Endothelial cell of umbilical vein (primary cell): ENCODE data around the gene PSAPL1. TPM values are rescaled to one million over a fixed set of nuclear protein-coding genes. Genes with fewer than 3 reads are reported as not detected.
"Not testable (repeated sequence)": the region's sequence is repeated elsewhere in the genome, so short reads cannot be mapped to it uniquely, and the experiment has no call there.

Experiments used
- BruUV-seq: library from RNA; stranded (reverse); fragments of 400-500 nt; replicated peaks from 2 replicates; lab custom pipeline; 2021; lab: Mats Ljungman, UMichigan
- CTCF ChIA-PET: fragments of 300-600, 350-600 bp; sonication (Branson Sonifier 250); formaldehyde crosslinking; loops from one replicate; lab custom pipeline; 2021; ENCODE audit warnings: antibody characterized with exemption, inconsistent platforms; lab: Charles Lee
- POLR2A ChIA-PET: fragments of 300-600, 350-600 bp; sonication (Branson Sonifier 250); formaldehyde crosslinking; loops from one replicate; lab custom pipeline; 2021; ENCODE audit warnings: antibody characterized with exemption, inconsistent platforms; lab: Charles Lee
- DNase-seq: peaks from one replicate; pipeline ENCODE4 v3.0.0-alpha.2; 2011; ENCODE audit warnings: low read depth, low spot score
- FAIRE-seq: peaks from 2 replicates; lab custom pipeline; 2011; peaks lifted over from hg19 to GRCh38; lab: Jason Lieb, UNC
- H2AFZ ChIP-seq: 2 replicates; pipeline ENCODE4 v1.6.0; 2012; ENCODE audit warnings: low read depth, low read length, control low read depth, inconsistent platforms
- H3K27ac ChIP-seq: 2 replicates; pipeline ENCODE4 v1.5.1; 2011; ENCODE audit warnings: low read depth, mild to moderate bottlenecking, control low read depth, low read length, moderate library complexity; ENCODE audit not compliant: insufficient read depth
- H3K27me3 ChIP-seq, 2 experiments: 2 replicates each; pipeline versions ENCODE4 v1.6.0 to v1.6.1; 2011; ENCODE audit warnings: low read length in 2 of 2, mixed read lengths in 1 of 2; ENCODE audit not compliant: control insufficient read depth in 2 of 2, insufficient read depth in 2 of 2
- H3K36me3 ChIP-seq, 2 experiments: 2 replicates in 1 of 2; 3 replicates in 1 of 2; pipeline ENCODE4 v1.5.1; 2011; ENCODE audit warnings: low read length in 2 of 2, mild to moderate bottlenecking in 1 of 2, moderate library complexity in 1 of 2; ENCODE audit not compliant: control insufficient read depth in 2 of 2, insufficient read depth in 2 of 2; ENCODE audit errors: extremely low read depth in 1 of 2
- H3K4me1 ChIP-seq: 3 replicates; pipeline ENCODE4 v1.5.1; 2011; ENCODE audit warnings: mild to moderate bottlenecking, low read length; ENCODE audit not compliant: control insufficient read depth, insufficient read depth; ENCODE audit errors: extremely low read depth
- H3K4me2 ChIP-seq: 2 replicates; pipeline ENCODE4 v1.6.1; 2011; ENCODE audit warnings: low read length, control low read depth, mixed read lengths; ENCODE audit not compliant: insufficient read depth
- H3K4me3 ChIP-seq, 3 experiments: fragments of 200-600 bp in 1 of 3; sonication (generic), shearing (Covaris generic) in 1 of 3; replicated peaks in 1 of 3; 2 replicates each; pipeline ENCODE4 v1.5.1; 2011 to 2016; ENCODE audit warnings: control low read depth in 3 of 3, low read length in 3 of 3, mild to moderate bottlenecking in 2 of 3, inconsistent platforms in 1 of 3, low read depth in 1 of 3, moderate library complexity in 1 of 3; ENCODE audit not compliant: insufficient read depth in 1 of 3
- H3K79me2 ChIP-seq: 2 replicates; pipeline ENCODE4 v1.6.0; 2012; ENCODE audit warnings: low read length, inconsistent platforms; ENCODE audit not compliant: control insufficient read depth, insufficient read depth
- H3K9ac ChIP-seq: replicated peaks from 2 replicates; pipeline ENCODE3; 2011; ENCODE audit warnings: low read length, control low read depth; ENCODE audit not compliant: insufficient read depth; ENCODE audit errors: extremely low read depth
- H3K9me1 ChIP-seq: replicated peaks from 3 replicates; pipeline ENCODE4 v1.6.0; 2011; ENCODE audit warnings: mild to moderate bottlenecking, low read length; ENCODE audit not compliant: control insufficient read depth, insufficient read depth; ENCODE audit errors: extremely low read depth
- H3K9me3 ChIP-seq: replicated peaks from 2 replicates; pipeline ENCODE4 v1.5.1; 2012; ENCODE audit warnings: low read length, inconsistent platforms; ENCODE audit not compliant: control insufficient read depth, insufficient read depth
- H4K20me1 ChIP-seq: replicated peaks from 2 replicates; pipeline ENCODE3; 2011; ENCODE audit warnings: mild to moderate bottlenecking, low read length; ENCODE audit not compliant: control insufficient read depth, insufficient read depth; ENCODE audit errors: extremely low read depth
- CTCF ChIP-seq, 2 donors: IDR thresholded peaks; 1 replicate in 1 of 2; 2 replicates in 1 of 2; pipeline ENCODE4 v1.5.1; 2011; ENCODE audit warnings: low read length in 2 of 2, mild to moderate bottlenecking in 2 of 2, moderate library complexity in 2 of 2, control low read depth in 1 of 2, inconsistent platforms in 1 of 2, low read depth in 1 of 2; ENCODE audit not compliant: insufficient read depth in 1 of 2; ENCODE audit errors: extremely low read depth in 1 of 2
- EZH2 ChIP-seq: IDR thresholded peaks from 2 replicates; pipeline ENCODE4 v1.6.1; 2012; ENCODE audit warnings: borderline replicate concordance, low read depth, mild to moderate bottlenecking, moderate library complexity, low read length, inconsistent platforms; ENCODE audit not compliant: severe bottlenecking
- FOS ChIP-seq: IDR thresholded peaks from 2 replicates; pipeline ENCODE4 v1.6.1; 2011; ENCODE audit warnings: mild to moderate bottlenecking, low read length, moderate library complexity, borderline replicate concordance; ENCODE audit not compliant: insufficient read depth
- GATA2 ChIP-seq: IDR thresholded peaks from 2 replicates; pipeline ENCODE4 v1.7.0; 2011; ENCODE audit warnings: low read depth, mild to moderate bottlenecking, moderate library complexity, mixed read lengths, low read length; ENCODE audit not compliant: insufficient read length, insufficient read depth
- JUN ChIP-seq: IDR thresholded peaks from 2 replicates; pipeline ENCODE4 v1.6.1; 2011; ENCODE audit warnings: borderline replicate concordance, low read depth; ENCODE audit not compliant: insufficient read length, insufficient read depth
- MYC ChIP-seq: IDR thresholded peaks from one replicate; pipeline ENCODE4 v1.6.1; 2011; ENCODE audit warnings: mild to moderate bottlenecking, low read depth, low read length
- POLR2A ChIP-seq: IDR thresholded peaks from 2 replicates; pipeline ENCODE4 v1.6.1; 2012; ENCODE audit warnings: low read depth, mild to moderate bottlenecking, control low read depth, low read length
- POLR2AphosphoS5 ChIP-seq: IDR thresholded peaks from 2 replicates; pipeline ENCODE4 v1.6.1; 2012; ENCODE audit warnings: low read depth, mild to moderate bottlenecking, control low read depth, low read length, moderate library complexity; ENCODE audit not compliant: insufficient read depth
- dilution Hi-C: fragments of 300-500 bp; cut with MboI; formaldehyde crosslinking; loops from one replicate; pipeline ENCODE4 v1.15.0; 2019; ENCODE audit warnings: low sequenced_read_pairs; ENCODE audit not compliant: extremely low pct_ligation_motif_present
- intact Hi-C: fragments of 100-400 bp; cut with micrococcal nuclease; formaldehyde crosslinking; loops from one replicate; pipeline ENCODE4 v1.10.0; 2022
- polyA plus RNA-seq, 4 experiments: library from polyadenylated mRNA; depleted of rRNA in 3 of 4; stranded (reverse) in 3 of 4; unstranded in 1 of 4; fragments of >200 nt; gene quantifications; 2 replicates each; pipeline versions ENCODE4 v1.2.1 to v1.2.3, GENCODE V29; 2011 to 2012; ENCODE audit warnings: missing spikeins in 1 of 4
- total RNA-seq: library from RNA; stranded (reverse); gene quantifications from 2 replicates; pipeline ENCODE4 v1.2.3, GENCODE V29; 2021
- TF ChIP-seq, protein P1 (sequence below): IDR thresholded peaks from 2 replicates; pipeline ENCODE4 v1.6.1; 2011; ENCODE audit not compliant: insufficient read depth, insufficient read length

Gene PSAPL1
- total and polyA plus RNA-seq, 2 donors (not counting 3 experiments of a cell fraction or from before 2014, with no cell fraction given), result not detected

GRCh38 chr4:7457201-7458065 lies 22.7 kb upstream of the PSAPL1 start:
- CTCF ChIA-PET, result interaction anchor here (1.1 kb wide), 1 partner anchor 12 kb away, joined by 3 read pairs; no protein-coding TSS in a partner anchor
- Histone ChIP-seq H2AFZ (no peak overlapping the region), H3K79me2 (no peaks in the 10 kb centered on the region), H3K9ac (no peak overlapping the region), H3K9me3 (no peaks in the 10 kb centered on the region), H3K27ac (no peak overlapping the region), H3K4me1 (no peaks in the 10 kb centered on the region), H3K36me3 (no peaks in the 10 kb centered on the region), H3K4me3 (no peak overlapping the region), H4K20me1 (no peaks in the 10 kb centered on the region), H3K4me2 (no peak overlapping the region), H3K9me1 (no peaks in the 10 kb centered on the region), H3K27me3 (no peaks in the 10 kb centered on the region)
- DNase-seq, result no peak
- POLR2A ChIA-PET, result no interaction called here
- TF ChIP-seq EZH2 (no peak), GATA2 (no peak), MYC (no peak), POLR2A (no peak), CTCF (IDR thresholded peaks at IDR 0.05; ENCODE audit: extremely low read depth in 1 of 2, insufficient read depth in 1 of 2, low read depth in 1 of 2, low read length in 2 of 2) (no peak), FOS (no peak), POLR2AphosphoS5 (no peak), JUN (no peak)
- TF ChIP-seq, protein P1, sequence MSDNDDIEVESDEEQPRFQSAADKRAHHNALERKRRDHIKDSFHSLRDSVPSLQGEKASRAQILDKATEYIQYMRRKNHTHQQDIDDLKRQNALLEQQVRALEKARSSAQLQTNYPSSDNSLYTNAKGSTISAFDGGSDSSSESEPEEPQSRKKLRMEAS, result no peak
- BruUV-seq, result no TSS peak
- dilution Hi-C loops (no loop called here), intact Hi-C loops (no loop called here)
- no peak for FAIRE-seq

GRCh38 chr4:7452802-7453201 lies 18.1 kb upstream of the PSAPL1 start:
- H3K27me3 ChIP-seq, intact Hi-C loops, POLR2A ChIA-PET, H3K9me3 ChIP-seq, H3K4me3 ChIP-seq, BruUV-seq, dilution Hi-C loops, DNase-seq, H3K79me2 ChIP-seq, H4K20me1 ChIP-seq, H3K4me1 ChIP-seq, H3K27ac ChIP-seq, H3K9me1 ChIP-seq, H3K9ac ChIP-seq, H3K4me2 ChIP-seq, H2AFZ ChIP-seq, H3K36me3 ChIP-seq, FAIRE-seq, CTCF ChIA-PET: not testable (repeated sequence)
